PC-3 (cell line): ENCODE measurements around the gene GNAT2.

Source experiments
- EZH2 ChIP-seq: fragments of 300-600 bp; sonication (generic); IDR thresholded peaks from one replicate; pipeline ENCODE4 v1.6.1; 2017; ENCODE audit warnings: antibody characterized with exemption, mild to moderate bottlenecking, low read length; ENCODE audit not compliant: unreplicated experiment
- EZH2phosphoT487 ChIP-seq: fragments of 300-600 bp; sonication (generic); IDR thresholded peaks from 2 replicates; pipeline ENCODE4 v1.6.1; 2018; ENCODE audit warnings: mild to moderate bottlenecking, antibody characterized with exemption, low read length, borderline replicate concordance
- TF ChIP-seq, protein P1 (sequence below): fragments of 300-600 bp; sonication (generic); conservative IDR thresholded peaks from 2 replicates; pipeline ENCODE4 v1.5.1; 2017; ENCODE audit warnings: antibody characterized with exemption, low read depth, mild to moderate bottlenecking, low read length

DNA sequence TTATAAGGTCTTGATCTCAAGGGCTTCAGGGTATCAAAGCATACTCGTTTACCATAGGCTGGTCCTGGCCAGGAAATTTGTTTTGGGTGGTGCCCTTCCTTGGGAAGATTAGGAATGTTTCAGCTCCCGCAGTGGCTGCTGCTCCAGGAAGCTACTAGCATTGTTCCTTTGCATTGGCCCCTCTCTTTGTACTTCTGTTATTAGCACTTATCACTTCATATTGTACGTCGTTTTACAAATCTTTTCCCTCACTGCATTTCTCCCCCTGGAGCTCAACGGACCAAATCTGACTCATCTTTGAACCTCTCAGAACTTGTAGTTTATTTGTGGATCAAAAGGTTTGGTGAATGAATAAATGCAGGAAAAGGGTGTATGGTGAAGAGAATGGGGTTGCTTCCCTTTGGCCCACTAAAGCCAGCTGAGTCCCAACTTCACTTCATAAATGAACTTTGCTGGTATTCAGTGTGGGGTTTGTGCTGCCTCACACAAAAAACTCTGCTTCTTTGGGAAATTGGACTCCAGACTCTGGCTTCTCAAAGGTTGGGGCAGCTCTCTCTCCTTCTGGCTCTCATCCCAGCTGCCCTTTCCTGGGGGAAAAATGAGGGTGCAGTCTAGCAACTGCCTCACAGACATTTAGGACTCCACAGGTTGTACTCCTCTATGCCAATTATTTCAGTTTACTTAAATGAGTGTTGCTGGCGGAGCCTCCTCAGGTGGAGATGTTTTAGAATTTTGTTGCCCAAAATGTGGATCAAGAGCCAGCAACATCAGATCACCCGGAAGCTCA lies 5.9 kb downstream of the GNAT2 start:
- TF ChIP-seq, protein P1, sequence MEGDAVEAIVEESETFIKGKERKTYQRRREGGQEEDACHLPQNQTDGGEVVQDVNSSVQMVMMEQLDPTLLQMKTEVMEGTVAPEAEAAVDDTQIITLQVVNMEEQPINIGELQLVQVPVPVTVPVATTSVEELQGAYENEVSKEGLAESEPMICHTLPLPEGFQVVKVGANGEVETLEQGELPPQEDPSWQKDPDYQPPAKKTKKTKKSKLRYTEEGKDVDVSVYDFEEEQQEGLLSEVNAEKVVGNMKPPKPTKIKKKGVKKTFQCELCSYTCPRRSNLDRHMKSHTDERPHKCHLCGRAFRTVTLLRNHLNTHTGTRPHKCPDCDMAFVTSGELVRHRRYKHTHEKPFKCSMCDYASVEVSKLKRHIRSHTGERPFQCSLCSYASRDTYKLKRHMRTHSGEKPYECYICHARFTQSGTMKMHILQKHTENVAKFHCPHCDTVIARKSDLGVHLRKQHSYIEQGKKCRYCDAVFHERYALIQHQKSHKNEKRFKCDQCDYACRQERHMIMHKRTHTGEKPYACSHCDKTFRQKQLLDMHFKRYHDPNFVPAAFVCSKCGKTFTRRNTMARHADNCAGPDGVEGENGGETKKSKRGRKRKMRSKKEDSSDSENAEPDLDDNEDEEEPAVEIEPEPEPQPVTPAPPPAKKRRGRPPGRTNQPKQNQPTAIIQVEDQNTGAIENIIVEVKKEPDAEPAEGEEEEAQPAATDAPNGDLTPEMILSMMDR: no peak
- TF ChIP-seq EZH2 (no peak), EZH2phosphoT487 (no peak)
